Epithelial cell of esophagus (primary cell): Measurements from ENCODE around the gene NAA11.

Experiments
- DNase-seq: peaks from one replicate; pipeline ENCODE4 v3.0.0; 2010; ENCODE audit warnings: low read depth
- H3K4me3 ChIP-seq: 2 replicates; pipeline ENCODE4 v1.5.1; 2011; ENCODE audit warnings: mild to moderate bottlenecking, low read length, control low read depth
- TF ChIP-seq, protein P1 (sequence below): IDR thresholded peaks from 2 replicates; pipeline ENCODE4 v1.5.1; 2011; ENCODE audit warnings: low read depth, mild to moderate bottlenecking, low read length, control low read depth, inconsistent platforms; ENCODE audit not compliant: insufficient read depth; ENCODE audit errors: missing control alignments

NAA11 gene

DNA sequence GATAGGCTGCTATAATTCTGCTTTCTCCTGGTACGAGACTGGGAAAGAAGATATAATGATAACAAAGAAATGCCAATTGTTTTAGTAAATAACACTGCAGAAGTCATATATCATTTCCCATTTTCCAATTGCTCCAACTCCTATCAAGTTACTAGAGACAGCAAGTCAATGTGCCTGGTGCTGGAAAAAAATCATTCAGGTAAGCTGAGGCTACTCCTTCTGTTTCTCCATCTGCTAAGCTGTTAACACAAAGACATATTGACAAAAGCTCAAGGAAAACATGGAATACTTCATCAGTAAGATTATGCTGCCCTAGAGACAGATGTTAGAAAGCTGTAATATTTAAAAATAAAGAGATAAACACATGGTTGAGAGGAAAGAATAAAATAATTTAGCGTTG, 10.0 kb downstream of the NAA11 start:
- no peak for DNase-seq
- H3K4me3 ChIP-seq = no peak overlapping the region
- TF ChIP-seq, protein P1, sequence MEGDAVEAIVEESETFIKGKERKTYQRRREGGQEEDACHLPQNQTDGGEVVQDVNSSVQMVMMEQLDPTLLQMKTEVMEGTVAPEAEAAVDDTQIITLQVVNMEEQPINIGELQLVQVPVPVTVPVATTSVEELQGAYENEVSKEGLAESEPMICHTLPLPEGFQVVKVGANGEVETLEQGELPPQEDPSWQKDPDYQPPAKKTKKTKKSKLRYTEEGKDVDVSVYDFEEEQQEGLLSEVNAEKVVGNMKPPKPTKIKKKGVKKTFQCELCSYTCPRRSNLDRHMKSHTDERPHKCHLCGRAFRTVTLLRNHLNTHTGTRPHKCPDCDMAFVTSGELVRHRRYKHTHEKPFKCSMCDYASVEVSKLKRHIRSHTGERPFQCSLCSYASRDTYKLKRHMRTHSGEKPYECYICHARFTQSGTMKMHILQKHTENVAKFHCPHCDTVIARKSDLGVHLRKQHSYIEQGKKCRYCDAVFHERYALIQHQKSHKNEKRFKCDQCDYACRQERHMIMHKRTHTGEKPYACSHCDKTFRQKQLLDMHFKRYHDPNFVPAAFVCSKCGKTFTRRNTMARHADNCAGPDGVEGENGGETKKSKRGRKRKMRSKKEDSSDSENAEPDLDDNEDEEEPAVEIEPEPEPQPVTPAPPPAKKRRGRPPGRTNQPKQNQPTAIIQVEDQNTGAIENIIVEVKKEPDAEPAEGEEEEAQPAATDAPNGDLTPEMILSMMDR = no peak

DNA sequence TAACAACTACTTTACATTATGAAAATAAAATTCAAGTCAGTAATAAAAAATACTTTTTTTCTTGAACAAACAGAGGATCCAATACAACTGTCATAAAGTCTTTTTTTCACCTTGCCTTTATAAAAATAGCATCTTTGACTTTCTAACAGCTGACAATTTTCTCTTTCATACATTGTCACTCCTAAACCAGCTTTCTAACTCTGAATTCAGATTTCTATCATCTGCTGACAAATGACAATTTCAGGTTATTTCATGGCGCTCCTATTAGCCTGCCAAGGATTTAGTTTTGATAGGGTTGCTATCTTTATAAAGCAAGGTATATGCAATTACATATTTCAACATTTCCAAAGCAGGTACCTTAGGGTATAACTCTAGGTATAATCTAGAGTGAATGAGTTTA, 14.6 kb downstream of the NAA11 start:
- TF ChIP-seq, protein P1 = no peak
- no peak for DNase-seq
- H3K4me3 ChIP-seq = no peak overlapping the region

DNA sequence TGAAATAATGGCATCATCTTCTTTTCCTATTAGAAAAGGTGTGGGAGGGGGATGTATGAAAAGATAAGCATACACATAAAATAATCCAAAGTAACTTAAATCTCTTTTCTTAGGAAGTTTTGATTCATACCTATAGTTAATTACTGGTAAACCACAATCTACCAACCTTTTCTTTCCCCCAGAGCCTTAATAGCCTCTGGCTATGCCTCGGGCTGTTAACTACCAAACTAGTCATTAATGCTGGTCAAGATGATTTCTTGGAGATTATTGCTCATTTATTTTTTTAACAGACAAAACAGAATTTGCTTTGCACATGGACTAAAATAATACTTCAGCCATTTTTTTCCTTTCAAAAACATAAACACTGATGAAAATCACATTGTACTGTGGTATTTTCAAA, 16.9 kb downstream of the NAA11 start:
- H3K4me3 ChIP-seq = no peak overlapping the region
- TF ChIP-seq, protein P1 = no peak
- DNase-seq = no peak

DNA sequence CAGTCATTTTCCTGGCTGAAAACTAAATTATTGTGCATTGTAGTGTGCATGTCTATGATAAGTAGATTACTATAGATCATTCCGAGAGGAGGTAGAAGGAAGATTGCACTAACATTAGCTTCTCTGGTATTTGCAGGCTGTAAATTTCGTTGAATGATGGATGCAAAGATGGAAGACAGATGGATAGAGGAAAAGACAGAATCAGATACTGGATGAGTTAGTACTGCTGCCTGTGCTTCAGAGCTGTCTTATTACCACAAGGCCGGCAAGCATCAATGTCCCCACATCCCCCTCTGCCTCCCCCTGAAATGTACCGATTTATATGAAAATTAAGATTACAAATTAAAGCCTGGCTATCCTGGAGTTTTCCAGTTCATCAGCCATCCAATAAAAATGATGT, 17.7 kb downstream of the NAA11 start:
- H3K4me3 ChIP-seq = no peak overlapping the region
- TF ChIP-seq, protein P1 = no peak
- DNase-seq = no peak

DNA sequence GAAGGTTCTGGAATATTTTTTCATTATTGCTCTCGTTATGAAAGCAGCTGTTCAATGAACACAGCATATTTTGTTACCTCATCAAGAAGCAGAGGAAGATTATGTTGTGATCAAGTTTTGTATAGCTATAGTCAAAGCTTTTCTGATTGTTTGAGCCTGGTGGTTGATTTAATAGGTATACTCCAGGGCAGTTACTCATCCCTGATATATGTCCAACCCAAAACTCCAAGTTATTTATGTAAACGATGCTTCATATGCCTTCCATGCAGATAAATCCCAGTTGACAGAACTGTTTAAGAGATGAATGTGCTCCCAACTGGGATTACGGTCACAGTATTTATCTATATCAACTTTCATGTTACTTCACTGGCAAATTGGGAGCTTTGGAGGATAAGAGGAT, 19.1 kb downstream of the NAA11 start:
- TF ChIP-seq, protein P1 = no peak
- H3K4me3 ChIP-seq = no peak overlapping the region
- no peak for DNase-seq

DNA sequence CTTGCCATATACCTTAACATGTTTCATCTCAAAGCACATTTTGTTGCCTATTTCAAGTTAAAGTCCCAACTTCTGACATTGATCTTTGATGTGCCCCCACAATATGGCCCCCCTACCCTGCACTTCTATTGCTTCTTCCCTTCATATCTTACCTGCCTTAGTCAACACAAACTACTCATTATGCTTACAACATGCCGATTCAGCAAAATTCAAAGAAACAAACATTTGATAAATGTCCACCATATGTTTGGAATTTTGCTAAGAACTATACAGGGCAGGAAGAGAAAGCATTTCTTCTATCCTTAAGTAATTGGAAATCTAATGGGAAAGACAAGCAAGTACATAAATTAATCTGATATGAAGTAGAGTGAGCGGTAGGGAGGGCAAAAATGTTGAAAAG, 25.6 kb downstream of the NAA11 start:
- no peak for DNase-seq
- no peak overlapping the region for H3K4me3 ChIP-seq
- TF ChIP-seq, protein P1 = no peak

DNA sequence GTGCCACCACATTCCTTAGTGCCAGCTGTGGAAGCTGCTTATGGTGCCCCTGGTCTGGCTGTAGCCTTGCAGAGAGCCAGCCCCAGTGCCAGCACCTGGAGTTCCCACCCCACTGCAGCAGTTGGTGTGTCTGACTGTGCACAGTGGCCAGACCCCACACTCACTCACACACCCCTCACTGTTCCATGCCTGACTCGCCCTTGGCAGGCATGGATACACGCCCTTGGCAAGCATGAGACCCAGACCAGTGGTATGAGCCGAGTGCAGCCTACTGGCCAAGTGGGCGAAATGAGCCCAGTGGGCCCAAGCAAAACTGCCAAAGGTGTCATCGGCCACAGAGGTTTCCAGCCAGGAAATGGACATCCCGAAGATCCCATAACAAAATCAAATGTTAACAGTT, 27.4 kb downstream of the NAA11 start:
- TF ChIP-seq, protein P1 = no peak

More for the DNA sequence above, 27.4 kb downstream of the NAA11 start:
- H3K4me3 ChIP-seq = no peak overlapping the region
- DNase-seq = no peak
